Retina (tissue), 1 donor: ENCODE results near the gene PIK3CG.
A peak's percentile ranks its signal among the peaks of the same experiment; 100 is the strongest.
"Not testable (repeated sequence)": the region's sequence is repeated elsewhere in the genome, so short reads cannot be mapped to it uniquely, and the experiment has no call there.

Experiments
- DNase-seq: peaks from one replicate; pipeline ENCODE4 v3.0.0-alpha.2; 2016

PIK3CG gene

DNA sequence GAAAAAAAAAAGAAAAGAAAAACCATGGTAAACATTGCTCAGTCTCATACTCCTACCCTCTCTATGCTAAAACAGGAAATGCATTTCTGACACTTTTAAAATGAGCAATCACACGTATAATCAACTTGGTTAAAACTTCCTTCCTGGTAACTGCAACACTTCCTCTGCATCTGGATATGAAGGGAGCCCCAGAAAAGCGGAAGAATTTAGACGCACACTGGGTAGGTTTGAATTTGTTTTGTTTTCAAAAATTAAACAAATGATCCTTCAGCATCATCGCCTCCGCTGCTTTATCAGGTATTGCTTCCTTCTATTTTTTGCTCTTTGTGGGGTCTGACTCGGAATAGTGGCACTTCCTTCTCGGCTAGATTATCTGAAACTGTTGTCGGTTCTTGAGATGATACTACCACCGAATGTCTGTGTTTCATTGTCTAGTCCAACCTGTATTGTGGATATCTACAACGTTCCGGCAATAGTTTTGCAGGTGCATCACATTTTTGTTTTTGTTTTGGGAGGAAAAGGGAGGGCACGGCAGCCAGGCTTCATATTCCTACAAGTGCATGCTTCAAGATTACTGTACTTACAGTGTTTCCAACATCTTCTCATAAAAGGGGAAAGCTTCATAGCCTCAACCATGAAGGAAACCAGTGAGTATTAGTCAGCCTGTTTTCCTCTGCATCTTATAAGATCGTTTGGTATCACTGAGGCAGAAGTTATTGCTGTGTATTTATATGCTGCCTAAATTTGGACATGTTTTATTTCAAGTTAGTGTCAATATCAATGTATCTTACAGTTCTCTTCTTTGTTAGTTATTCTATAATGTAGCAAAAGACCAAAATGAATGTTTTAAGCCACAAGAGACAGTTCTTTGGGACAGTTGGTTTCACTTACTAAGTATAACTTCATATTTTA, at the start of gene PIK3CG:
Gene PIK3CG (plus strand): TSS at position 153 of the 912 bp plus-strand sequence. CDS start 2,280 bp downstream, outside the sequence.
- no peak for DNase-seq

DNA sequence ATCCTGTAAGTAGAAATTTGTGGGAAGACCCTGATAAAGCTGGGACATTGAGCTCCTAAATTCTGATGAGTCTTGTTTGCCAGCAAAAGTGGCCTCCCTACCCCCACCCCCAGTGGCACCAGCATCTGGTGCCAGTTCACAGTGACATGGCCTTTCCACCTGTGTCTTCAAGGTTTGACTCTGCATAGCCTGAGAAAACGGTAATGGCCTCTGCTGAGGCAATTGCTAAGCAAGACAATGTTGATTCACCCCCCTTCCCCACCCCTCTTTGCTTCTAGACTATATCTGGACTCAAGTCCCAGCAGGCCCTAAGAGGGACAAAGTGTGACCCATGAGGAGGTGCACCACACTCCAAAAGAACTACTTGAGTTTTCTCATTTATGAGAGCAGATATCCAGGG, 48.0 kb upstream of the PIK3CG start:
- DNase-seq = no peak

DNA sequence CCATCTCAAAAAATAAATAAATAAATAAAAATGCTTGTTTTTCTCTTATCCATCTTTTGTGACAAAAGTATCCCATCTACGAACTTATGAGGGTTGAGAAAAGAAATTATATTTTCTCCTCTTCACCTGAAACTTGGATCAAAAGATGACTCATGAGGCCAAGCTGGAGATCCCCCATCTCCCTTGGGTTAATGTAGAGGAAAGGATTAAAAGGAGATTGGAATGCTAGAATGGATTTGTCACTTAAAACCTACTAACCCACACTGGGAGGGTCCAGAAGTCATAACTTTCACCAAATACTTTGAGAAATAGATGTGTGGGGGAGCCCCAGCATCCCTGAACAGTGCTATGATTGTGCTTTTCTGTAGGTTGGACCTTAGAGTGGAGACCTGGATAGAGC, 46.3 kb upstream of the PIK3CG start:
- no peak for DNase-seq

DNA sequence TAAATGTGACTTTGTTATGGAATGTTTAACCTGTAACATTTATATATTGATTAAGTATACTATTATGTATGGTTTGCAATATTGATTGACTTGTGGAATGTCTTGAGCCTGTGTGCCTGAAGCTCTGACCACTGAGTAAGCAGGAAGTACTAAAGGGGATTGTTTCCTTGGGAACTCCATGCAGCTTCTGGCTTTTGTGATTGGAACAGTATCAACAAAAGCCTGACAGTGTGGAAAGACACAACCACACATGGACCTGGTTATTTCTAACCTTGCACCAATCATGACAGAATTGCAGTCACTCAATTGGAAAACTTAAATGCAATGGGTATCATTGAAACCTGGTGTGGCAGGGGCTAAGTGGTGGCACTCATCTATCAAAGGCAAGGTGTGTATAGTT, 45.5 kb upstream of the PIK3CG start:
- DNase-seq = no peak

DNA sequence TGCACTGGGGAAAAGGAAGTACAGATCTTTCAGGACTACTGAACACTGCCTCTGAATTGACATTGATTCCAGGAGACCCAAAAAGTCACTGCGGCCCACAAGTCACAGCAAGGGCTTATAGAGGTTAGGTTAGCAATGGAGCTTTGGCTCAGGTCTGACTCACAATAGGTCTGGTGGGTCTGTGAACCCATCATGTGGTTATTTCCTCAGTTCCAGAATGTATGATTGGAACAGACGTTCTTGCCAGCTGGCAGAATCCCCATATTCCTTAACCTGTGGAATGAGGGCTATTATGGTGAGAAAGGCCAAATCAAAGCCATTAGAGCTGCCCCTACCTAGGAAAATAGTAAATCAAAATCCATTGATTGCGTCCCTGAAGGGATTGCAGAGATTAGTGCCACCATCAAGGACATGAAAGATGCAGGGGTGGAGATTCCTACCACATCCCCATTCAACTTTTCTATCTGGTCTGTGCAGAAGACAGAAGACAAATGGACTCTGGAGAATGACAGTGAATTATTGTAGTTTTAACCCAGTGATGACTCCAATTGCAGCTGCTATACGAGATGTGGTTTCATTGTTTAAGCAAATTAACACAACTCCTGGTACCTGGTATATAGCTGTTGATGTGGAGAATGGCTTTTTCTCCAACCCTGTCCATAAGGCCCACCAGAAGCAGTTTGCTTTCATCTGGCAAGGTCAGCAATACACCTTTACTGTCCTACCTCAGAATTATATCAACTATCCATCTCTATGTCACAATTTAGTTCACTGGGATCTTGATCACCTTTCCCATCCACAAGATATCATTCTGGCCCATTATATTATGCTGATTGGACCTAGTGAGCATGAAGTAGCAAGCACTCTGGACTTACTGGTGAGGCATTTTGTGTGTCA, 44.5 kb upstream of the PIK3CG start:
- DNase-seq = no peak

DNA sequence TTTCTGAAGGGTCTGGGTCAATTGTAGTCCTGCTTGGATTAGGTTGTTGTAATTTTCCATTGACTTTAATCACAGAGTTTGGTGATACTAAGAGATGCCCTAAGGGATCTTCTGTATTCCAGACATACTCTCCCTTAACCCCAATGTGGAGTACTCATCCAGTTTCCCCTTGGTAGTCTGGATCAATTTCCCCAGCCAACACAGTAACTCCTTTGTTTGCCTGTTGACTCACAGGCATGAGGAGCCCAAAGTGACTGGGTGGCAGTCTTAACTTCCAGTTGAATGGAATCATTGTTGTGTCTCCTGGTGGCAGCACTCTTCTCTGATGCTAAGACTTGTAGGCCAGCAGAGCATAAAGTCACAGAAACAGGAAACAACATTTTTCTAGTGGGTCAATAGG, 41.5 kb upstream of the PIK3CG start:
- no peak for DNase-seq

DNA sequence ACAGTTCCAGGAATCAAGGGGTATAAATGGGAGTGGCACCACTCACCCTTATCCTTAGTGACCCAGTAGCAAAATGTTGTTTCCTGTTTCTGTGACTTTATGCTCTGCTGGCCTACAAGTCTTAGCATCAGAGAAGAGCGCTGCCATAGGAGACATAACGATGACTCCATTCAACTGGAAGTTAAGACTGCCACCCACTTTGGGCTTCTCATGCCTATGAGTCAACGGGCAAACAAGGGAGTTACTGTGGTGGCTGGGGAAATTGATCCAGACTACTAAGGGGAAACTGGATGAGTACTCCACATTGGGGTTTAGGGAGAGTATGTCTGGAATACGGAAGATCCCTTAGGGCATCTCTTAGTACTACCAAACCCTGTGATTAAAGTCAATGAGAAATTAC, 40.6 kb upstream of the PIK3CG start:
- no peak for DNase-seq

DNA sequence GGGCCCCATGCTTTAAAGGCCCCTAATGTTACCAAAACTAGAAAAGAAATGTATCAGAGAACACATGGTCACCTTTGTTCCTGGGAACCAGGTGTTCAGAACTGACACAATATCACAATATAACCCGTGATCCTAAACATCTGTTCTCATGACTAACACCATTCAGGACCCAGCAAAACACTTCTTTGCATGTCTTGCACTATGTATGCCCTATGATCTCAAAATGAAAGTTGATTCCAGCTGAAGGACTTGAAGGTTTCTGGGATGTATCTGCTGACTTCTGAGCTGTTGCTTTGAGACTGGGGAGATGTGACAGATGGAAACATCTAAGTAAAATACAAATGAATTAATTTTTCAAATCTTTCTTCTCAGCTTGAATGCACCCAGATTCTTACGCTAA, 37.5 kb upstream of the PIK3CG start:
- no peak for DNase-seq

DNA sequence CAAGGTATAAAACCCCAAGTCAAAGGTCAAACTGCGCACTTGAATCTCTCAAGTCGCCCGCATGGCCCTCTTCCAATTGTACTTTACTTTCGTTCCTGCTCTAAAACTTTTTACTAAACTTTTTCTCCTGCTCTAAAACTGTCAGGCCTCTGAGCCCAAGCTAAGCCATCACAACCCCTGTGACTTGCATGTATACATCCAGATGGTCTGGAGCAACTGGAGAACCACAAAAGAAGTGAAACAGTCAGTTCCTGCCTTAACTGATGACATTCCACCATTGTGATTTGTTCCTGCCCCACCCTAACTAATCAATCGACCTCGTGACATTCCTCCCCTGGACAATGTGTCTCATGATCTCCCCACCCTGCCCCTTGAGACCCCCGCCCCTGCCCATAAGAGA, 35.6 kb upstream of the PIK3CG start:
- no peak for DNase-seq

DNA sequence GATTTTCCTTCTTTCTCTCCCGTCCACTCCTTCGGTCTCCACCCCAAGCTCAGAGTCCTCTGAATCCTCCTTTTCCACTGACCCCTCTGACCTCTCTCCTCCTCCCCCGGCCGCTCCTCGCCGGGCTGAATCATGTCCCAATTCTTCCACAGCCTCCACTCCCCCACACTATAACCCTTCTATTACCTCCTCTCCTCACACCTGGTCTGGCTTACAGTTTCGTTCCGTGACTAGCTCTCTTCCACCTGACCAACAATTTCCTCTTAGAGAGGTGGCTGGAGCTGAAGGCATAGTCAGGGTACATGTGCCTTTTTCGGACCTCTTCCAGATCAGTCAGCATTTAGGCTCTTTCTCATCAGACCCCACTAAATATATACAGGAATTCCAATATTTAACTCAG, 34.2 kb upstream of the PIK3CG start:
- not testable (repeated sequence) for DNase-seq

DNA sequence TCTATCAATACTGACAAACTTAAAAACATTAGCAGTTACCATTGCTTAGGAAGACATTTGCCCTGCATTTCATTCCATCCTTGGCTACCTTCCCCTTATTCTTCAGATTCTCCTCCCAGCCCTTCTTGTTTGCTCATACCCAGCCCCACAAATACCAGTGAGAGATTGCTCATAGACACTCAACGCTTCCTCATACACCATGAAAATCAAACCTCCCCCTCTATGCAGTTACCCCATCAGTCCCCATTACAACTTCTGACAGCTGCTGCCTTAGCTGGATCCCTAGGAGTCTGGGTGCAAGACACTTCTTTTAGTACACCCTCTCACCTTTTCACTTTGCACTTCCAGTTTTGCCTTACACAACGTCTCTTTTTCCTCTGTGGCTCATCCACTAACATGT, 28.3 kb upstream of the PIK3CG start:
- no peak for DNase-seq

DNA sequence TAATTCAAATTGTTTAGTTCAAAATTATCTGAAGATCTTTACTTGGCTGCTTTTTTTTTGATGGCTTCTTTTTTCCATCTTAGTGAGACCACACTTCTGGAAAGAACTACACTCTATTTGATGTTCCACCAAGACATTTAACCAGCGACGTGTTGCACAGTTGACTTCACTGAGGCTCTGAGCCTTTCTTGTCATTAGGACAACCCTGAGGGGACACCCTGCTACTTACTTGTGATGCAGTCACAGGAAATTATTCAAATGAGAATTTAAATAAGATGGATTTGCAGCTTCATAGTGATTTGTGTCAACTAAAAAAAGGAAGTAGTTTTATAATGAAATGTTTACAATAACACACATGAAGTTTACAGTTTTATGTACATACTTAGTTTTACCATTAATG, 25.6 kb upstream of the PIK3CG start:
- no peak for DNase-seq

DNA sequence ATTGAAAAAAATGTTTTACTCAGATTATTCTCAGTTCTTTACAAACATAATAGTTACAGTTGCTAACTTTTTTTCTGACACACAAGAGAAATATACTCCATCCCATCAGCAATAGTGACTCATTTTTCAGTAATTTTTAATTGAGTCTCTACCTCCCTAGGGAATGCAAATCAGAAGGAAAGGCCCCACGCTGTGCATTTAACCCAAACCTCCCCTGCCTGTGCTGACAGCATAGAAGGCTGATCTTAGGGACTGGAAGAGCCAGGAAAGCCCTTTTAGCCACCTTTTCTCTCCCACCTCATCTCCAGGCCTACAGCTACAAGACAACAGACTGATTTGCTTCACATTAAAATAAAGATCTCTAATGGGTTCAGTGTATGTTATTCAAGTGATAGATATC, 24.7 kb upstream of the PIK3CG start:
- DNase-seq = no peak

DNA sequence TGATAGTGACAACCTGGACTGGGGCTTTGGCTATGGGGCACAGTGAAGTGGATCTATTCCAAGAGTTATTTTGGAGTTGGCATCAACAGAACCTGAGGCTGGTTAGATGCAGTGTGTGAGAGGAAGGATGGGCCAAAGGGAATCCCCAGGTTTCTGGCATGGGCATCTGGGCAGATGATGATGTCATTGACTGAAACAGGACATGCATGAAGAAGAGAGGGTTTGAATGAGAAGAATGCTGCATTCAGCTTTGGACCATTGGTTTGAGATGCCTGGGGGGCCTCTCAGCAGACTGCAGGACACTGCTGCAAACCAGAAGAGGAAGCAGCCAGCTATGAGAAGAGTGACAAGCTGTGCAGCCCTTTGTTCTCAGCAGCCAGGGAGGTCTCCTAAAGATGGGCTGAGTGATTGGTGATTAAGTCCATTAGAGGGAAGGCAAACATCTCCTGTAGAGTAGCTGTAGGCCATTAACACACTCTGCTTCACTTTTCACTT, 23.1 kb upstream of the PIK3CG start:
- peak; percentile 42 for DNase-seq

DNA sequence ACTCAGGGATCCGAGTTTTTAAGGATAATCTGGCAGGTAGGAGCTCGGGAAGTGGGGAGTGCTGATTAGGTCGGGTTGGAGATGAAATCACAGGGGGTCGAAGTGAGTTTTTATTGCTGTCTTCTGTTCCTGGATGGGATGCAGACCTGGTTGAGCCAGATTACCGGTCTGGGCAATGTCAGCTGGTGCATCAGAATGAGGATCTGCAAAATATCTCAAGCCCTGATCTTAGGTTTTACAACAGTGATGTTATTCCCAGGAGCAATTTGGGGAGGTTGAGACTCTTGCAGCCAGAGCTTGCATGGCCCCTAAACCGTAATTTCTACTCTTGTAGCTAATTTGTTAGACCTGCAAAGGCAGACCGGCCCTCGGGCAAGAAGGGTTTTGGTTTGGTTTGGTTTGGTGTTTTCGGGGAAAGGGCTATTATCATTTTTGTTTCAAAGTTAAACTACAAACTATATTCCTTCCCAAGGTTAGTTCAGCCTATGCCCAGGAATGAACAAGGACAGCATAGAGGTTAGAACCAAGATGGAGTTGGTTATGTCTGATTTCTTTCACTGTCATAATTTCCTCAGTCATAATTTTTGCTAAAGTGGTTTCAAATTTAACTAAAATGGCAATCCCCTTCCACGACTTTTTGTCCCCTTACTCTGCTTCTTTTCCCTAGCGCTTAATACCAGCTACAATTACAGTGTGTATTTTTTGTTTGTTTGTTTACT, 20.6 kb upstream of the PIK3CG start:
- DNase-seq = no peak

DNA sequence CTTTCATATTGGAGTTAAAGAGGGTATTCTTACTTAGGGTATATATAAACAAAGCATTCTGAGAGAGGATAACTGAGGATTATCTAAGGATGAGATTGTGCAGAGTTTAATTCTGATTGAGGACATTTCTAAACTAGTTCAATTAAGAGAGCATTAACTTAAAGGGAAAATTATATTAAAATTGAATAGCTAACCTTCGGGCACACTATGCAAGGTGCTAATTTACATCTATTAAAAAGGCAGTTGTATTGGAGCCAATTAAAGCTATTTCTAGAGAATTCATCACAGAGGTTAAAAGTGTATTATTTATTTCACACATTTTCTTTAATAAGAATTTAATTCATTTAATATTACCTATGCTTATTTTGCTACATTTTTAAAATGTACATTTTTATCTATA, 17.0 kb upstream of the PIK3CG start:
- no peak for DNase-seq

DNA sequence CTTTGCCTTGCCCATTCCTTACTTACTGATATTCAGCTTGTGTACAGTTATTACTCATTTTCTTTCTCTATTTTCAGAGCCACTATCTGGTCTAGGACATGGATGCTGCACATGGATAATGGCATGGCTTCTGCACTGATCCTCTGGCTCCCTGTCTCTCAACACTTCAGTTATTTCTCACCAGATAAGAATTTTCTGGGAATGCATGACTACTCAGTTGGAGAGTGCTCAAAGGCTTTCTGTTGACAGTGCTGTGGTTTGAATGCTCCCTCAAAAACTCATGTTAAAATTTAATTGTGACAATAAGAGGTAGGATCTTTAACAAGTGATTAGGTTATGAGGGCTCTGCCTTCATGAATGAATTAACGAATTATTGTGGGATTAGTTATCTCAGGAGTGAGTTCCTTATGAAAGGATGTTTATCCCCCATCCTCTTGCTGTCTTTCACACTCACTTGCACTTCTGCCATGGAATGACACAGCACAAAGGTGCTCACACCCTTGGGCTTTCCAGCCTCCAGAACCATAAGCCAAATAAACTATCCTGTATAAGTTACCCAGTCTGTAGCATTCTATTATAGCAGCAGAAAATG, 16.1 kb upstream of the PIK3CG start:
- no peak for DNase-seq

DNA sequence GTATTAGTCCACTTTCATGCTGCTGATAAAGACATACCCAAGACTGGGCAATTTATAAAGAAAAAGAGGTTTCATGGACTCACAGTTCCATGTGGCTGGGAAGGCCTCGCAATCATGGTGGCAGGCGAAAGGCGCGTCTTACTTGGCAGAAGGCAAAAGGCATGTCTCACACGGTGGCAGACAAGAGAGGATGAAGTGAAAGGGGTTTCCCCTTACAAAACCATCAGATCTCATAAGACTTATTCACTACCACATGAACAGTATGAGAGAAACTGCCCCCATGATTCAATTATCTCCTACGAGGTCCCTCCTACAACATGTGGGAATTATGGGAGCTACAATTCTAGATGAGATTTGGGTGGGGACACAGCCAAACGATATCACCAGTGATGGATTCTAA, 13.4 kb upstream of the PIK3CG start:
- not testable (repeated sequence) for DNase-seq

DNA sequence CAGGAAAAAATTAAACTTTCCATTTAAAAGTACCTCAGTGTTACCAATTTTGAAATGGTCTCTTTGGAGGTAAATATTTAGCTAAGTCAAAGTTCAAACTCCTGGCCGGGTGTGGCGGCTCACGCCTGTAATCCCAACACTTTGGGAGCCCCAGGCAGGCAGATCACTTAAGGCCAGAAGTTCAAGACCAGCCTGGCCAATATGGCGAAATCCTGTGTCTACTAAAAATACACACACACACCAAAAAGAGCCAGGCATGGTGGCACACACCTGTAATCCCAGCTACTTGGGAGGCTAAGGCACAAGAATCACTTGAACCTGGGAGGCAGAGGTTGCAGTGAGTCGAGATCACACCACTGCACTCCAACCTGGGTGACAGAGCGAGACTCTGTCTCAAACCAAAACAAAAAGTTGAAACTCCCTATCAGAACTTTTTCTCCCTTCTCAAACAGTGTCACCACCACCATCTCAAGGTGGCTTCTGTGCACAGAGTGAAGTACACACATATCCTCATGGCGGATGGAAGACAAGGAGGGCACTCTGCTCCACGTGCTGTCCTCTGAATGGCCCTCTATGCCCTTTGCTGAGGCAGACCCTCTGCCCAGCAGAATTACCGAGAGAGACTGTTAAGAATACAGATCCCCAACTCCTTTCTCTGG, 11.7 kb upstream of the PIK3CG start:
- DNase-seq = no peak

DNA sequence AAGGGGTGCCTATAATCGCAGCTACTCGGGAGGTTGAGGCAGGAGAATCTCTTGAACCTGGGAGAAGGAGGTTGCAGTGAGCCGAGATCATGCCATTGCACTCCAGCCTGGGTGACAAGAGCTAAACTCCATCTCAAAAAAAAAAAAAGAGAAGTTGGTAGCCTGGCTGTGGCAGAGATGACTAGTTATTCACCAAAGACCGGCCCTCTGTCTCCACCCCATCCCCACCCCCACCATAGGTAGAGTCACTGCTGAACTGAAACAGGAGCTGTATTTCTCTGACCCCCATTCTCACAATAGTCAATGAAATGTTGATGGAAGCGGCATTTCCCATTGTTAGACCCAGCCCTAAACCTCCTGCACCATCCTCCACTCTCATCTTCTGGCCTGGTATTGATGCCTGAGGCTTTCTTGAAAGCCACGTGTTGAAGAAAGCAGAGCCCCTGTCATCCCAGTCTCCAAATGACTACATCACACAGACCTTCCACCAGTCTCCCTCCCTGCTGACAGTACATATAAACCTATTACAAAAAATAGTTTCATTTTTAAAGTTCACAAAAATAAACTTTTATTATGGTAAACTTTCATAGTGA, 9.4 kb upstream of the PIK3CG start:
- DNase-seq = no peak
